Measurements from ENCODE around the gene CCDC112. TPM values are rescaled to one million over a fixed set of nuclear protein-coding genes. Genes with fewer than 3 reads are reported as not detected.

Gene CCDC112
- total and polyA plus RNA-seq, 2 experiments from 2014 or later: 18.1 to 48.2 TPM

- TF ChIP-seq, protein P1, sequence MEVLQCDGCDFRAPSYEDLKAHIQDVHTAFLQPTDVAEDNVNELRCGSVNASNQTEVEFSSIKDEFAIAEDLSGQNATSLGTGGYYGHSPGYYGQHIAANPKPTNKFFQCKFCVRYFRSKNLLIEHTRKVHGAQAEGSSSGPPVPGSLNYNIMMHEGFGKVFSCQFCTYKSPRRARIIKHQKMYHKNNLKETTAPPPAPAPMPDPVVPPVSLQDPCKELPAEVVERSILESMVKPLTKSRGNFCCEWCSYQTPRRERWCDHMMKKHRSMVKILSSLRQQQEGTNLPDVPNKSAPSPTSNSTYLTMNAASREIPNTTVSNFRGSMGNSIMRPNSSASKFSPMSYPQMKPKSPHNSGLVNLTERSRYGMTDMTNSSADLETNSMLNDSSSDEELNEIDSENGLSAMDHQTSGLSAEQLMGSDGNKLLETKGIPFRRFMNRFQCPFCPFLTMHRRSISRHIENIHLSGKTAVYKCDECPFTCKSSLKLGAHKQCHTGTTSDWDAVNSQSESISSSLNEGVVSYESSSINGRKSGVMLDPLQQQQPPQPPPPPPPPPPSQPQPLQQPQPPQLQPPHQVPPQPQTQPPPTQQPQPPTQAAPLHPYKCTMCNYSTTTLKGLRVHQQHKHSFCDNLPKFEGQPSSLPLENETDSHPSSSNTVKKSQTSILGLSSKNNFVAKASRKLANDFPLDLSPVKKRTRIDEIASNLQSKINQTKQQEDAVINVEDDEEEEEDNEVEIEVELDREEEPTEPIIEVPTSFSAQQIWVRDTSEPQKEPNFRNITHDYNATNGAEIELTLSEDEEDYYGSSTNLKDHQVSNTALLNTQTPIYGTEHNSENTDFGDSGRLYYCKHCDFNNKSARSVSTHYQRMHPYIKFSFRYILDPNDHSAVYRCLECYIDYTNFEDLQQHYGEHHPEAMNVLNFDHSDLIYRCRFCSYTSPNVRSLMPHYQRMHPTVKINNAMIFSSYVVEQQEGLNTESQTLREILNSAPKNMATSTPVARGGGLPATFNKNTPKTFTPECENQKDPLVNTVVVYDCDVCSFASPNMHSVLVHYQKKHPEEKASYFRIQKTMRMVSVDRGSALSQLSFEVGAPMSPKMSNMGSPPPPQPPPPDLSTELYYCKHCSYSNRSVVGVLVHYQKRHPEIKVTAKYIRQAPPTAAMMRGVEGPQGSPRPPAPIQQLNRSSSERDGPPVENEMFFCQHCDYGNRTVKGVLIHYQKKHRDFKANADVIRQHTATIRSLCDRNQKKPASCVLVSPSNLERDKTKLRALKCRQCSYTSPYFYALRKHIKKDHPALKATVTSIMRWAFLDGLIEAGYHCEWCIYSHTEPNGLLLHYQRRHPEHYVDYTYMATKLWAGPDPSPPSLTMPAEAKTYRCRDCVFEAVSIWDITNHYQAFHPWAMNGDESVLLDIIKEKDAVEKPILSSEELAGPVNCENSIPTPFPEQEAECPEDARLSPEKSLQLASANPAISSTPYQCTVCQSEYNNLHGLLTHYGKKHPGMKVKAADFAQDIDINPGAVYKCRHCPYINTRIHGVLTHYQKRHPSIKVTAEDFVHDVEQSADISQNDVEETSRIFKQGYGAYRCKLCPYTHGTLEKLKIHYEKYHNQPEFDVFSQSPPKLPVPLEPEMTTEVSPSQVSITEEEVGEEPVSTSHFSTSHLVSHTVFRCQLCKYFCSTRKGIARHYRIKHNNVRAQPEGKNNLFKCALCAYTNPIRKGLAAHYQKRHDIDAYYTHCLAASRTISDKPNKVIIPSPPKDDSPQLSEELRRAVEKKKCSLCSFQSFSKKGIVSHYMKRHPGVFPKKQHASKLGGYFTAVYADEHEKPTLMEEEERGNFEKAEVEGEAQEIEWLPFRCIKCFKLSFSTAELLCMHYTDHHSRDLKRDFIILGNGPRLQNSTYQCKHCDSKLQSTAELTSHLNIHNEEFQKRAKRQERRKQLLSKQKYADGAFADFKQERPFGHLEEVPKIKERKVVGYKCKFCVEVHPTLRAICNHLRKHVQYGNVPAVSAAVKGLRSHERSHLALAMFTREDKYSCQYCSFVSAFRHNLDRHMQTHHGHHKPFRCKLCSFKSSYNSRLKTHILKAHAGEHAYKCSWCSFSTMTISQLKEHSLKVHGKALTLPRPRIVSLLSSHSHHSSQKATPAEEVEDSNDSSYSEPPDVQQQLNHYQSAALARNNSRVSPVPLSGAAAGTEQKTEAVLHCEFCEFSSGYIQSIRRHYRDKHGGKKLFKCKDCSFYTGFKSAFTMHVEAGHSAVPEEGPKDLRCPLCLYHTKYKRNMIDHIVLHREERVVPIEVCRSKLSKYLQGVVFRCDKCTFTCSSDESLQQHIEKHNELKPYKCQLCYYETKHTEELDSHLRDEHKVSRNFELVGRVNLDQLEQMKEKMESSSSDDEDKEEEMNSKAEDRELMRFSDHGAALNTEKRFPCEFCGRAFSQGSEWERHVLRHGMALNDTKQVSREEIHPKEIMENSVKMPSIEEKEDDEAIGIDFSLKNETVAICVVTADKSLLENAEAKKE (CRISPR knock-in tag; IDR thresholded peaks at IDR 0.05): no peak
- TF ChIP-seq EZH2 (IDR thresholded peaks at IDR 0.05; ENCODE audit: low read depth, unreplicated experiment): no peak
- TF ChIP-seq JUNB (IDR thresholded peaks at IDR 0.05; ENCODE audit: unreplicated experiment): no peak
- TF ChIP-seq CTCF (conservative IDR thresholded peaks at IDR 0.05; ENCODE audit: low read depth in 2 of 2): no peak
- no peak for TF ChIP-seq POLR2AphosphoS5 (IDR thresholded peaks at IDR 0.05; ENCODE audit: low read depth)
- no peak for TF ChIP-seq NANOG (IDR thresholded peaks at IDR 0.05; ENCODE audit: borderline replicate concordance)
- no peak for TF ChIP-seq ZNF114 (CRISPR knock-in tag; IDR thresholded peaks at IDR 0.05)
- no peak for TF ChIP-seq CREB1 (CRISPR knock-in tag; IDR thresholded peaks at IDR 0.05; ENCODE audit: low read depth)
Observed at GRCh38 chr5:115330830-115331229, 34.4 kb upstream of the CCDC112 start (continued).

GRCh38 chr5:115329475-115329874 lies 33.0 kb upstream of the CCDC112 start:
- H3K4me1 ChIP-seq (ENCODE audit: insufficient read depth): peaks cover 20% of the 10 kb centered on the region
- peak overlapping the region; percentile 52; the same call in 1 of the 2 replicates for H3K4me2 ChIP-seq
- H3F3A ChIP-seq (replicated peaks; ENCODE audit: low read depth): no peaks in the 10 kb centered on the region
- no peak for TF ChIP-seq JUNB (IDR thresholded peaks at IDR 0.05; ENCODE audit: unreplicated experiment)
- TF ChIP-seq CREB1 (CRISPR knock-in tag; IDR thresholded peaks at IDR 0.05; ENCODE audit: low read depth): peak; percentile 67
- peak; percentile 93 for ATAC-seq
- DNase-seq (ENCODE audit: low spot score): peak; percentile 89
- Mint-ChIP-seq H3K27me3 (ENCODE audit: insufficient read depth, low read depth, poor library complexity) (no peaks in the 10 kb centered on the region), H3K4me1 (peaks cover 27% of the 10 kb centered on the region), H3K36me3 (ENCODE audit: low read depth) (peaks cover 2% of the 10 kb centered on the region; the same call in 1 of the 3 replicates), H3K4me3 (peak overlapping the region; percentile 25; the same call in 1 of the 3 replicates), H3K27ac (peak overlapping the region; percentile 83), H3K9me3 (no peaks in the 10 kb centered on the region; the same call in 2 of the 3 replicates)
- peaks cover 5% of the 10 kb centered on the region; the same call in 1 of the 2 replicates for H3K9me2 ChIP-seq (ENCODE audit: insufficient read depth)
- H3K36me3 ChIP-seq (ENCODE audit: insufficient read depth): no peaks in the 10 kb centered on the region
- H4K20me1 ChIP-seq (replicated peaks; ENCODE audit: insufficient read depth): no peaks in the 10 kb centered on the region
- H3K4me3 ChIP-seq: no peak overlapping the region
- no peaks in the 10 kb centered on the region for H3K79me2 ChIP-seq (replicated peaks; ENCODE audit: insufficient read depth)
- H3K27me3 ChIP-seq (ENCODE audit: insufficient read depth): no peaks in the 10 kb centered on the region
- peak overlapping the region; percentile 7; the same call in 1 of the 2 replicates for H2AFZ ChIP-seq
- no peak overlapping the region for H3K27ac ChIP-seq (ENCODE audit: low read depth)

Measured in GM23338 (cell line).